Upper lobe of right lung (tissue), 1 donor: ENCODE measurements around the gene EXOSC7. TPM values are rescaled to one million over a fixed set of nuclear protein-coding genes. Genes with fewer than 3 reads are reported as not detected.

Source experiments
- ATAC-seq: fragments of 200-7000 bp; cut with Tn5 transposase; one replicate; pipeline ENCODE4 v1.9.1; 2020; ENCODE audit warnings: mild to moderate bottlenecking, moderate library complexity
- DNase-seq: peaks from one replicate; pipeline ENCODE4 v3.0.0-alpha.2; 2020
- H3K27ac ChIP-seq: fragments of 200-600 bp; one replicate; pipeline ENCODE4 v1.8.0; 2022
- H3K27me3 ChIP-seq: fragments of 200-600 bp; one replicate; pipeline ENCODE4 v1.8.0; 2022; ENCODE audit warnings: mild to moderate bottlenecking
- H3K36me3 ChIP-seq: fragments of 200-600 bp; one replicate; pipeline ENCODE4 v1.8.0; 2022
- H3K4me1 ChIP-seq: fragments of 200-600 bp; one replicate; pipeline ENCODE4 v1.8.0; 2022
- H3K4me3 ChIP-seq: fragments of 200-600 bp; one replicate; pipeline ENCODE4 v1.8.0; 2022; ENCODE audit warnings: mild to moderate bottlenecking
- H3K9me3 ChIP-seq: fragments of 200-600 bp; one replicate; pipeline ENCODE4 v1.8.0; 2022
- CTCF ChIP-seq: fragments of 200-600 bp; IDR thresholded peaks from one replicate; pipeline ENCODE4 v1.8.0; 2022; ENCODE audit warnings: antibody characterized with exemption
- intact Hi-C: fragments of 100-400 bp; cut with DNase I; formaldehyde crosslinking; loops from one replicate; pipeline ENCODE4 v1.11.0; 2022
- total RNA-seq: library from RNA; stranded (reverse); fragmentation: NEBNext Ultra II Directional; extraction: Animal tissue kit (Norgen Biotek cat#: 25700); gene quantifications from one replicate; pipeline ENCODE4 v1.2.1, GENCODE V29; 2021
- donor health status: DM: no; HTN: yes; CAD: no; lungs with severe emphysema.

EXOSC7 gene
- total RNA-seq, 1 donor from 2014 or later = 36.2 TPM

GRCh38 chr3:44962621-44963393, 13.2 kb upstream of the EXOSC7 start:
- H3K36me3 ChIP-seq = peaks cover 15% of the 10 kb centered on the region
- H3K4me3 ChIP-seq = no peak overlapping the region
- H3K4me1 ChIP-seq = peaks cover 52% of the 10 kb centered on the region
- no peak for TF ChIP-seq CTCF
- no peaks in the 10 kb centered on the region for H3K9me3 ChIP-seq
- intact Hi-C loops = no loop called here
- ATAC-seq (peak; percentile 77), DNase-seq (no peak)
- no peak overlapping the region for H3K27ac ChIP-seq
- H3K27me3 ChIP-seq = no peaks in the 10 kb centered on the region

DNA sequence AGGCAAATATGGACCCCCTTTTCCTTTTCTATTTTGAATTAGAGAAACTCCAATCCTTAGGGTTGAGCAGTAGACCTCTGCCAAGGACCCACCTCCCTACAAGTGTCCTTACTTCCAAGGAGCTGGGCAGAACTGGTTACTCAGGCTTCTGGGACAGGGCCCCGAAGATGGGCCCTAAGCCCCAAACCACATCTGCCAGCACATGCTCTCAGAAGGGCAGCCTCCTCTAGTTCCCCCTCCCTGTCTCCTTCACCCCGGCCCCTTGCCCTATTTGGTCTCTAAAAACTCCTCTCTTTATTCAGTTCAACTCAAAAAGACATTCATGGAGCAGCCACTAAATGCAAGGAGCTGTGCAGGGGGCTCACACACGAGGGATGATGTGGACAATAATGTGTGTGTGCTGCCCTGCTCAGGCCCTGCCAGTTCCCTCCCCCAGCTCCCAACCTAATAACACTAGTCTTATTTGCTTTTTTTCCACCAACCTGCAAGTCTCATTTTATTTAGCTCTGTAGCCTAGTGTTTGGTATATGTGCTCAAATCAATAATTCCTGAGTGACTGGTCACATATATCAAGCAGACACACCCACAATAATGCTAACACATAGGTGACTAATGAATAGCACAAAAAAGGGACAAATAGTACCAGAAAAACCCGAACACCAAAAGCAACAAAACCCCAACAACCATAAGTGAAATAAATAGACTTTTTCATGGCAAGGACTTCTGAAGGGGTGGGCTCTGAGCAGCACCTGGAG, 12.3 kb upstream of the EXOSC7 start:
- no peak overlapping the region for H3K4me3 ChIP-seq
- no peak for DNase-seq
- no peak for TF ChIP-seq CTCF
- no peaks in the 10 kb centered on the region for H3K27me3 ChIP-seq
- ATAC-seq = peak; percentile 3
- H3K27ac ChIP-seq = no peak overlapping the region
- intact Hi-C loops = no loop called here
- H3K9me3 ChIP-seq = no peaks in the 10 kb centered on the region
- peaks cover 6% of the 10 kb centered on the region for H3K36me3 ChIP-seq
- H3K4me1 ChIP-seq = peaks cover 52% of the 10 kb centered on the region

- intact Hi-C loops = no loop called here
- no peaks in the 10 kb centered on the region for H3K9me3 ChIP-seq
- H3K27me3 ChIP-seq = no peaks in the 10 kb centered on the region
- peaks cover 63% of the 10 kb centered on the region for H3K4me1 ChIP-seq
- ATAC-seq (no peak), DNase-seq (no peak)
- H3K27ac ChIP-seq = no peak overlapping the region
- TF ChIP-seq CTCF = no peak
- H3K36me3 ChIP-seq = no peaks in the 10 kb centered on the region
- H3K4me3 ChIP-seq = no peak overlapping the region
Measured at GRCh38 chr3:44965165-44965564, 10.9 kb upstream of the EXOSC7 start.

GRCh38 chr3:44966795-44967278, 9.2 kb upstream of the EXOSC7 start:
- no peaks in the 10 kb centered on the region for H3K36me3 ChIP-seq
- no peaks in the 10 kb centered on the region for H3K27me3 ChIP-seq
- peaks cover 65% of the 10 kb centered on the region for H3K4me1 ChIP-seq
- intact Hi-C loops = no loop called here
- H3K9me3 ChIP-seq = no peaks in the 10 kb centered on the region
- H3K4me3 ChIP-seq = no peak overlapping the region
- no peak for TF ChIP-seq CTCF
- peak; percentile 42 for ATAC-seq
- no peak for DNase-seq
- no peak overlapping the region for H3K27ac ChIP-seq

- no peak for TF ChIP-seq CTCF
- DNase-seq (no peak), ATAC-seq (no peak)
- Histone ChIP-seq H3K9me3 (no peaks in the 10 kb centered on the region), H3K27ac (no peak overlapping the region), H3K4me3 (no peak overlapping the region), H3K36me3 (no peaks in the 10 kb centered on the region), H3K4me1 (peaks cover 55% of the 10 kb centered on the region), H3K27me3 (no peaks in the 10 kb centered on the region)
- intact Hi-C loops = no loop called here
Measured at GRCh38 chr3:44968447-44968858, 7.6 kb upstream of the EXOSC7 start.
